ENCODE results near the gene MSRB3. TPM values are rescaled to one million over a fixed set of nuclear protein-coding genes. Genes with fewer than 3 reads are reported as not detected.

MSRB3 gene
- total and polyA plus RNA-seq, 2 of the 4 experiments (the other 2 are of a cell fraction): 31.7 to 35.7 TPM

DNA sequence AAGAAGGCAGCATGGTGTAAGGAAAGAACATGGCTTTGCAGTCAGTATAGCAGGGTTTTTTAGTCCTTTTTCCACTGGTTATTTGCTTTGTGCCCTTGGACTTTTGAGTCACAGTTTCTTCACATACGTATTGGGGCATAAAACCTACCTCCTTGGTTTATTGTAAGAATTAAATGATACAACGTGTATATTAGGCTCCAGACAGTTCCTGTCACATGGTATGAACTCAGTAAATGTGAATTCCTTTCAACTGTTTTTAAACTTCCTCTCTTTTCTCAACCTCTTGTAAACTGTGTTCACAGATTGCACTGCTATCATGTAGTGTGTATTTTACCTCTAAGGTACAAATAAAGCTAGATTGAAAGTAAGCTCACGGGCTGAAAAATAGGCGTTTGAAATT lies 29.5 kb downstream of the MSRB3 start:
- POLR2A ChIA-PET (ENCODE audit: unreplicated experiment): no interaction called here
- ATAC-seq (ENCODE audit: low read depth): peak; percentile 23; the same call in 1 of the 2 replicates
- H2AFZ ChIP-seq (replicated peaks; ENCODE audit: low read length, poor library complexity): no peak overlapping the region

More for the DNA sequence above, 29.5 kb downstream of the MSRB3 start:
- no CpG with 5 or more reads among the region's 4 CpGs for WGBS, 2 experiments (ENCODE audit: extremely low coverage in 2 of 2, insufficient read length in 1 of 2)
- Histone ChIP-seq H4K8ac (ENCODE audit: low read depth in 2 of 2, low read length in 2 of 2) (peak overlapping the region in 1 of 2 experiments; percentile 28; a peak in 1 of 4 replicates), H3K18ac (ENCODE audit: low read depth, low read length) (peak overlapping the region; percentile 75; the same call in 1 of the 2 replicates), H3K14ac (replicated peaks; ENCODE audit: low read depth, low read length) (no peak overlapping the region), H3K9ac (ENCODE audit: low read depth, low read length) (no peak overlapping the region), H4K91ac (ENCODE audit: insufficient read depth, low read depth, low read length) (no peak overlapping the region), H3K4me1 (ENCODE audit: control insufficient read depth, insufficient read depth, low read length) (peaks cover 17% of the 10 kb centered on the region), H2AK5ac (ENCODE audit: low read depth, low read length) (no peak overlapping the region), H2BK15ac (ENCODE audit: low read depth, low read length) (no peak overlapping the region), H3K23ac (ENCODE audit: low read depth, low read length) (peak overlapping the region; percentile 71; the same call in 1 of the 2 replicates), H3K4me2 (ENCODE audit: low read depth, low read length) (peak overlapping the region; percentile 27; the same call in 1 of the 2 replicates), H3K9me3 (ENCODE audit: control insufficient read depth, insufficient read depth, low read length) (no peaks in the 10 kb centered on the region), H2AK9ac (replicated peaks; ENCODE audit: low read depth, low read length, poor library complexity) (no peak overlapping the region), H3K9me1 (ENCODE audit: insufficient read depth, low read length) (peaks cover 6% of the 10 kb centered on the region), H3K4ac (ENCODE audit: low read depth, low read length) (no peak overlapping the region), H3K4me3 (ENCODE audit: insufficient read depth, low read depth, low read length) (no peak overlapping the region), H3K56ac (ENCODE audit: extremely low read depth, insufficient read depth, low read length) (no peak overlapping the region), H2BK5ac (ENCODE audit: low read depth, low read length, poor library complexity, severe bottlenecking) (peak overlapping the region; percentile 56), H2BK120ac (ENCODE audit: low read depth, low read length) (peak overlapping the region; percentile 26; the same call in 1 of the 2 replicates), H3K27ac (ENCODE audit: insufficient read depth, low read length) (no peak overlapping the region), H3K36me3 (ENCODE audit: control insufficient read depth, insufficient read depth, low read length) (peaks cover 2% of the 10 kb centered on the region), H3K27me3 (ENCODE audit: control insufficient read depth, insufficient read depth, low read length) (no peaks in the 10 kb centered on the region), H4K5ac (ENCODE audit: low read depth, low read length) (no peak overlapping the region), H4K20me1 (ENCODE audit: insufficient read depth, low read length) (peaks cover 15% of the 10 kb centered on the region; the same call in 1 of the 2 replicates), H3K79me1 (ENCODE audit: low read depth in 1 of 2, low read length in 2 of 2) (peaks cover 13 to 65% of the 10 kb centered on the region in 2 experiments), H2BK20ac (ENCODE audit: low read depth, low read length) (peak overlapping the region; percentile 18; the same call in 1 of the 2 replicates)
- in situ Hi-C loops (cut with MboI; ENCODE audit: low sequenced_read_pairs): loop anchor here (10.0 to 25.0 kb wide), 2 partner anchors 379 to 777 kb away; no protein-coding TSS in a partner anchor
- peak; percentile 37 for DNase-seq
- no peak for TF ChIP-seq NFE2L2 (IDR thresholded peaks at IDR 0.05; ENCODE audit: low read depth, low read length)
- no peak for TF ChIP-seq MXI1 (IDR thresholded peaks at IDR 0.05; ENCODE audit: borderline replicate concordance, low read depth, low read length)
- TF ChIP-seq FOS (IDR thresholded peaks at IDR 0.05; ENCODE audit: low read depth, low read length): no peak
- TF ChIP-seq BHLHE40 (IDR thresholded peaks at IDR 0.05; ENCODE audit: low read depth, low read length): no peak
- no peak for TF ChIP-seq MAZ (IDR thresholded peaks at IDR 0.05; ENCODE audit: borderline replicate concordance, low read depth, low read length)
- no peak for TF ChIP-seq RCOR1 (IDR thresholded peaks at IDR 0.05; ENCODE audit: insufficient replicate concordance, low read length)
- TF ChIP-seq RAD21 (IDR thresholded peaks at IDR 0.05; ENCODE audit: low read length): no peak
- TF ChIP-seq, protein P1, sequence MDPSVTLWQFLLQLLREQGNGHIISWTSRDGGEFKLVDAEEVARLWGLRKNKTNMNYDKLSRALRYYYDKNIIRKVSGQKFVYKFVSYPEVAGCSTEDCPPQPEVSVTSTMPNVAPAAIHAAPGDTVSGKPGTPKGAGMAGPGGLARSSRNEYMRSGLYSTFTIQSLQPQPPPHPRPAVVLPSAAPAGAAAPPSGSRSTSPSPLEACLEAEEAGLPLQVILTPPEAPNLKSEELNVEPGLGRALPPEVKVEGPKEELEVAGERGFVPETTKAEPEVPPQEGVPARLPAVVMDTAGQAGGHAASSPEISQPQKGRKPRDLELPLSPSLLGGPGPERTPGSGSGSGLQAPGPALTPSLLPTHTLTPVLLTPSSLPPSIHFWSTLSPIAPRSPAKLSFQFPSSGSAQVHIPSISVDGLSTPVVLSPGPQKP (IDR thresholded peaks at IDR 0.05; ENCODE audit: borderline replicate concordance, low read depth, low read length): no peak
- TF ChIP-seq, protein P2, sequence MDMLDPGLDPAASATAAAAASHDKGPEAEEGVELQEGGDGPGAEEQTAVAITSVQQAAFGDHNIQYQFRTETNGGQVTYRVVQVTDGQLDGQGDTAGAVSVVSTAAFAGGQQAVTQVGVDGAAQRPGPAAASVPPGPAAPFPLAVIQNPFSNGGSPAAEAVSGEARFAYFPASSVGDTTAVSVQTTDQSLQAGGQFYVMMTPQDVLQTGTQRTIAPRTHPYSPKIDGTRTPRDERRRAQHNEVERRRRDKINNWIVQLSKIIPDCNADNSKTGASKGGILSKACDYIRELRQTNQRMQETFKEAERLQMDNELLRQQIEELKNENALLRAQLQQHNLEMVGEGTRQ (IDR thresholded peaks at IDR 0.05; ENCODE audit: low read depth, low read length): peak; percentile 39; the same call in 1 of the 2 replicates
- CTCF ChIA-PET: no interaction called here
- dilution Hi-C loops (cut with HindIII; ENCODE audit: low sequenced_read_pairs, unreplicated experiment): no loop called here
- intact Hi-C loops (cut with micrococcal nuclease): loop anchor here (5.0 to 10.0 kb wide), 5 partner anchors 437 to 799 kb away; no protein-coding TSS in a partner anchor
- BruUV-seq (replicated peaks): no TSS peak

Measured in IMR-90 (cell line).